ENCODE measurements around the gene FBXO45.

GRCh38 chr3:196558476-196558875 is 10.0 kb upstream of the FBXO45 start:
- no peak for TF ChIP-seq POLR2A (IDR thresholded peaks at IDR 0.05)
- TF ChIP-seq CTCF (IDR thresholded peaks at IDR 0.05), result no peak

All from transverse colon (tissue), 3 donors.